Gastrocnemius medialis (tissue), 4 donors: ENCODE results near the gene HEATR3.

Experiments
- CTCF ChIP-seq, 5 experiments: fragments of 450-650 bp in 3 of 5; fragments of 200-600 bp in 2 of 5; sonication (generic) in 2 of 5; IDR thresholded peaks in 4 of 5; conservative IDR thresholded peaks in 1 of 5; 1 replicate in 4 of 5; 2 replicates in 1 of 5; pipeline ENCODE4 v1.5.1; 2016 to 2019; ENCODE audit warnings: antibody characterized with exemption in 5 of 5, mild to moderate bottlenecking in 3 of 5, moderate library complexity in 3 of 5
- POLR2A ChIP-seq, 2 donors: fragments of 450-650 bp; IDR thresholded peaks; one replicate each; pipeline ENCODE4 v1.6.1; 2017; ENCODE audit warnings: antibody characterized with exemption in 2 of 2, mild to moderate bottlenecking in 2 of 2, moderate library complexity in 2 of 2

- TF ChIP-seq CTCF (IDR thresholded peaks at IDR 0.05 in 4 of 5, conservative IDR thresholded peaks at IDR 0.05 in 1 of 5) (no peak), POLR2A (IDR thresholded peaks at IDR 0.05) (no peak)
These were observed 60.4 kb downstream of the HEATR3 start for GRCh38 chr16:50126183-50126582.
